Hepatocyte (in vitro differentiated cells): Measurements from ENCODE around the gene MMP8.

ENCODE experiments used
- CTCF ChIP-seq: fragments of 200-600 bp; sonication (generic); IDR thresholded peaks from 2 replicates; pipeline ENCODE4 v1.5.1; 2016; ENCODE audit warnings: antibody characterized with exemption, mild to moderate bottlenecking; ENCODE audit not compliant: poor library complexity
- EZH2 ChIP-seq: fragments of 200-600 bp; sonication (generic); IDR thresholded peaks from 2 replicates; pipeline ENCODE4 v1.6.1; 2016; ENCODE audit warnings: antibody characterized with exemption, mild to moderate bottlenecking, borderline replicate concordance

DNA sequence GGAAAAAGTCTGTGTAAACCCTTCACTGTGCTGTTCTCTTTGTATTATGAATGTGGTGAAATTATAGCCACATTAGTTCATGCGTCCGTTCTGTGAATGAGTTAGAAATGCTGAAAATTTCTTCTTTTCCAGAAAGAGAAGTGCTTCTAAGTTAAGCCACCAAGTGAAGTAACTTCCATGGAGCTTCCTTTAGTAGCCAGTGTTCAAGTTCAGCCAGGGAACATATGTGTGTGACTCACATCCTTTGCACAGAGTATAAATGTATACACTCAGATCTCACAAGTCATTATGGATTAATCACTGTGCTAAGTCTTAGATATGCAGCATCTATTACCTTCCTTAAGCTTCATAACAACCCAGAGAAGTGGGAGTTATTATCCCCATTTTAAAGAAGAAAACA lies 3.1 kb upstream of the MMP8 start:
- TF ChIP-seq CTCF: no peak
- TF ChIP-seq EZH2: no peak
